Caco-2 (cell line): ENCODE measurements around the gene SEC62. TPM values are rescaled to one million over a fixed set of nuclear protein-coding genes. Genes with fewer than 3 reads are reported as not detected.

ENCODE experiments used
- BruUV-seq: library from RNA; stranded (reverse); fragments of 400-500 nt; replicated peaks from 2 replicates; lab custom pipeline; 2021; lab: Mats Ljungman, UMichigan
- CTCF ChIA-PET: fragments of 300-600 bp; sonication (Branson Sonifier 250); formaldehyde crosslinking; loops from one replicate; lab custom pipeline; 2022; ENCODE audit warnings: antibody characterized with exemption; lab: Charles Lee
- POLR2A ChIA-PET: fragments of 300-600 bp; sonication (Branson Sonifier 250); formaldehyde crosslinking; loops from one replicate; lab custom pipeline; 2022; ENCODE audit warnings: antibody characterized with exemption; lab: Charles Lee
- DNase-seq, 2 experiments: peaks; one replicate each; pipeline versions ENCODE4 v3.0.0 to v3.0.0-alpha.2; 2020 to 2022
- H3K27me3 ChIP-seq: replicated peaks from 2 replicates; pipeline ENCODE4 v1.6.0; 2011; ENCODE audit warnings: low read length; ENCODE audit not compliant: control insufficient read depth, insufficient read depth
- H3K36me3 ChIP-seq: 2 replicates; pipeline ENCODE4 v1.5.1; 2011; ENCODE audit warnings: low read length; ENCODE audit not compliant: control insufficient read depth, insufficient read depth
- H3K4me1 ChIP-seq: fragments of 250-450 bp; sonication (Bioruptor Pico); 2 replicates; pipeline ENCODE4 v1.5.1; 2020; ENCODE audit warnings: mild to moderate bottlenecking
- H3K4me3 ChIP-seq: 2 replicates; pipeline ENCODE4 v1.5.1; 2011; ENCODE audit warnings: low read depth, mild to moderate bottlenecking, control low read depth, low read length
- H3K9me3 ChIP-seq: fragments of 250-450 bp; sonication (Bioruptor Pico); 2 replicates; pipeline ENCODE4 v1.5.1; 2020; ENCODE audit warnings: mild to moderate bottlenecking, moderate library complexity
- H3K27ac Mint-ChIP-seq: one replicate; pipeline ENCODE4 v1.8.0; 2022; ENCODE audit warnings: mixed read lengths; ENCODE audit not compliant: unreplicated experiment
- H3K27me3 Mint-ChIP-seq: one replicate; pipeline ENCODE4 v1.8.0; 2022; ENCODE audit warnings: mixed read lengths; ENCODE audit not compliant: insufficient read depth, unreplicated experiment
- H3K36me3 Mint-ChIP-seq: one replicate; pipeline ENCODE4 v1.8.0; 2022; ENCODE audit warnings: mild to moderate bottlenecking, mixed read lengths; ENCODE audit not compliant: insufficient read depth, unreplicated experiment
- H3K4me1 Mint-ChIP-seq: one replicate; pipeline ENCODE4 v1.8.0; 2022; ENCODE audit warnings: low read depth, mixed read lengths; ENCODE audit not compliant: unreplicated experiment
- H3K4me3 Mint-ChIP-seq: one replicate; pipeline ENCODE4 v1.8.0; 2022; ENCODE audit warnings: mild to moderate bottlenecking, moderate library complexity, mixed read lengths; ENCODE audit not compliant: unreplicated experiment
- H3K9me3 Mint-ChIP-seq: one replicate; pipeline ENCODE4 v1.8.0; 2022; ENCODE audit warnings: mixed read lengths; ENCODE audit not compliant: unreplicated experiment
- CTCF ChIP-seq, 2 experiments: fragments of 200-600 bp in 1 of 2; IDR thresholded peaks; 1 replicate in 1 of 2; 2 replicates in 1 of 2; pipeline versions ENCODE4 v1.5.1 to v1.8.0; 2011 to 2022; ENCODE audit warnings: antibody characterized with exemption in 1 of 2, control low read depth in 1 of 2, inconsistent platforms in 1 of 2, low read depth in 1 of 2, low read length in 1 of 2, mild to moderate bottlenecking in 1 of 2, moderate library complexity in 1 of 2; ENCODE audit not compliant: insufficient read depth in 1 of 2, severe bottlenecking in 1 of 2, unreplicated experiment in 1 of 2
- intact Hi-C: fragments of 100-400 bp; cut with micrococcal nuclease; formaldehyde crosslinking; loops from one replicate; pipeline ENCODE4 v1.10.0; 2022; ENCODE audit not compliant: unreplicated experiment
- total RNA-seq: library from RNA; stranded (reverse); gene quantifications from 2 replicates; pipeline ENCODE4 v1.2.3, GENCODE V29; 2022

SEC62 gene
- total RNA-seq, 1 experiment from 2014 or later = 74.7 TPM

- H3K4me1 ChIP-seq = no peaks in the 10 kb centered on the region
- intact Hi-C loops = no loop called here
- Mint-ChIP-seq H3K27me3 (peaks cover 2% of the 10 kb centered on the region), H3K9me3 (no peaks in the 10 kb centered on the region), H3K4me1 (no peaks in the 10 kb centered on the region), H3K36me3 (no peaks in the 10 kb centered on the region), H3K4me3 (no peak overlapping the region), H3K27ac (no peak overlapping the region)
- ChIA-PET CTCF (no interaction called here), POLR2A (no interaction called here)
- no peak overlapping the region for H3K4me3 ChIP-seq
- BruUV-seq = no TSS peak
- DNase-seq = no peak
- no peak for TF ChIP-seq CTCF (IDR thresholded peaks at IDR 0.05; ENCODE audit: insufficient read depth in 1 of 2, low read depth in 1 of 2, low read length in 1 of 2, severe bottlenecking in 1 of 2, unreplicated experiment in 1 of 2)
- H3K36me3 ChIP-seq = no peaks in the 10 kb centered on the region
- no peaks in the 10 kb centered on the region for H3K9me3 ChIP-seq
- H3K27me3 ChIP-seq = no peaks in the 10 kb centered on the region
These were observed 37.3 kb downstream of the SEC62 start for GRCh38 chr3:170003881-170004356.

GRCh38 chr3:170007031-170007663 is 40.5 kb downstream of the SEC62 start:
- DNase-seq = no peak
- Histone ChIP-seq H3K9me3 (no peaks in the 10 kb centered on the region), H3K4me1 (no peaks in the 10 kb centered on the region), H3K36me3 (no peaks in the 10 kb centered on the region), H3K27me3 (no peaks in the 10 kb centered on the region), H3K4me3 (no peak overlapping the region)
- no TSS peak for BruUV-seq
- H3K9me3 Mint-ChIP-seq = no peaks in the 10 kb centered on the region
- ChIA-PET CTCF (no interaction called here), POLR2A (no interaction called here)
- H3K4me3 Mint-ChIP-seq = no peak overlapping the region
- no peak overlapping the region for H3K27ac Mint-ChIP-seq
- no peaks in the 10 kb centered on the region for H3K36me3 Mint-ChIP-seq
- no peaks in the 10 kb centered on the region for H3K4me1 Mint-ChIP-seq
- intact Hi-C loops = no loop called here
- H3K27me3 Mint-ChIP-seq = peaks cover 2% of the 10 kb centered on the region
- TF ChIP-seq CTCF (IDR thresholded peaks at IDR 0.05; ENCODE audit: insufficient read depth in 1 of 2, low read depth in 1 of 2, low read length in 1 of 2, severe bottlenecking in 1 of 2, unreplicated experiment in 1 of 2) = no peak

- intact Hi-C loops = no loop called here
- no peaks in the 10 kb centered on the region for H3K9me3 ChIP-seq
- Mint-ChIP-seq H3K4me1 (no peaks in the 10 kb centered on the region), H3K9me3 (no peaks in the 10 kb centered on the region), H3K27me3 (peaks cover 2% of the 10 kb centered on the region), H3K4me3 (no peak overlapping the region), H3K36me3 (no peaks in the 10 kb centered on the region), H3K27ac (no peak overlapping the region)
- CTCF ChIA-PET = no interaction called here
- H3K36me3 ChIP-seq = no peaks in the 10 kb centered on the region
- DNase-seq = no peak
- no peaks in the 10 kb centered on the region for H3K27me3 ChIP-seq
- TF ChIP-seq CTCF (IDR thresholded peaks at IDR 0.05; ENCODE audit: insufficient read depth in 1 of 2, low read depth in 1 of 2, low read length in 1 of 2, severe bottlenecking in 1 of 2, unreplicated experiment in 1 of 2) = no peak
- no peak overlapping the region for H3K4me3 ChIP-seq
- H3K4me1 ChIP-seq = no peaks in the 10 kb centered on the region
- POLR2A ChIA-PET = no interaction called here
- no TSS peak for BruUV-seq
These were observed 43.9 kb downstream of the SEC62 start for GRCh38 chr3:170010498-170010897.
